ENCODE data around the gene ECE1.
"Not testable (repeated sequence)": the region's sequence is repeated elsewhere in the genome, so short reads cannot be mapped to it uniquely, and the experiment has no call there.

Gene ECE1

DNA sequence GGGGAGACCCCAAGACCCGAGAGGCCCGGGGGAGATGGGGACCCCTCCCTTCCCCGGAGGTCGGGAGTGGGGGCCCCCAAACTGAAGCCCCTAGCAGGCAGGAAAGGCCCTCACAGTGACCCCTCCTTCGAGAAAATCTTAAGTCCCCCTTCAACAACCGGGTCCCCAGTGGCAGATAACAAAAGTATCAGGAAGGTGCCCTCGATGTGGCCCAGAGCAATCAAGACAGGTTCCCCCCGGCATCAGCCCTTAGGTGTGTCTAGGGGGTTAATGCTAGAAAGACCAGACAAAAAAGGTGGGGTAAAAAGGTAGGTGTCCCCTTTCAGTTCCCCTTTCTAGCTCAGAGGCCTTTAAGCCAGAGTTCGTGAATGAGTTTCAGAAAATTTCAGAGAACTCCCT, 282 bp upstream of the ECE1 start:
- DNase-seq, result no peak

DNA sequence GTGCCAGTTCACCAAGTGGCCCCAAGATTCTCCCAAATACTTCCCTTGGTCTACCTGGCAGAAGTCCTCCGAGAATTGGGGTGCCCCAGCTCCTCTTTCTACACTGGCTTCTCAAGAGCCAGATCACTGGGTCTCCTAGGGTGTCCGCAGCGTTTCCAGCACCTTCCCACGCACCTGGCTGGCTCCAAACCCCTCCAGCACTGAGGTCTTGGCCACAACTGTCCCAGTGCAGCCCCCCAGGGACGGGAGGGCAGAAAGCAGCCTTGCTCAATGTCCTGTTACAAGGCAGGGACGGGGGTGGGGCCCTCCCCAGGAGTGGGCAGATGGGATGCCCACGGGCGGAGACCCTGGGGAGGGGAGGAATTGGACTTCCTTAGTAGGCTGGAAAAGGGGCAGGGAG, 1.1 kb downstream of the ECE1 start:
- no peak for DNase-seq

DNA sequence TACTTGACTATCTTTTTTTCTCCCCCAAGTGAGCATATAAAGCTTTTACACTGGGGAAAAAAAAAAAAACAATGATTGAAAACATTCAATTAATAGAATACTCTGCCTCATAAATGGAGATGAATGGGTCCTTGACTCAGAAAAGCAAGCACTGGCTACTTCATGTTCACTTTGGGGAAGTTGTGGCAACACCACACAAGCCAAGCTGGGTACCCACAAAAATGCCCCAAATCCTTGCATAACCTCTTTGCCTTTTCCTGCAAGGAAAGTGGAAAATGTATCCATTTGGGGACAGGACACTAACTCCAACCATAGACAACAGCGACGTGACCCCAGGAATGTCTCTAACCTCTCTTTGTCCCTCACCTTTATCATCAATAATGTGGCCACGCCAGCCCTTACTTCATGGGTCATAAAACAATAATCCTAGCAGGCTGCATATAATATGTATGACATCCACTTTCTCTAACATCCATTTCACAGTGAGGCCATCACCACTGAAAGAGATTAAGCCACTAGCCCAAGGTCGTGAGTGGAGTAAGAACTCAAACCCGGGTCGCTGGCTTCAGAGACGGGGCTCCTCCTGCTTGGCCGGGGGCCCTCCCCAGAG, 2.3 kb downstream of the ECE1 start:
- no peak for DNase-seq

DNA sequence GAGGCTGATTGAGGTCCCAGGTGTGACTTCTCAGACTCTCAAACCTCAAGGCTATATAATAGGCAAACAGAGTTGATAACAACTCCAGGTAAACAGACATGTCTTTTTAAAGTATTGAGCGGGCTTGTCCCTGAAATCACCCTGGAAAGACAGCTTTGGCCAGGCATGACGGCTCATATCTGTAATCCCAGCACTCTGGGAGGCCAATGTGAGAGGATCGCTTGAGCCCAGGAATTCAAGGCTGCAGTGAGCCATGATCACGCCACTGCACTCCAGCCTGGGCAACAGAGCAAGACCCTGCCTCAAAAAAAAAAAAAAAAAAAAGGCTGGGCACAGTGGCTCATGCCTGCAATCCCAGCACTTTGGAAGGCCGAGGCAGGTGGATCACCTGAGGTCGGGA, 4.9 kb downstream of the ECE1 start:
- DNase-seq, result not testable (repeated sequence)

DNA sequence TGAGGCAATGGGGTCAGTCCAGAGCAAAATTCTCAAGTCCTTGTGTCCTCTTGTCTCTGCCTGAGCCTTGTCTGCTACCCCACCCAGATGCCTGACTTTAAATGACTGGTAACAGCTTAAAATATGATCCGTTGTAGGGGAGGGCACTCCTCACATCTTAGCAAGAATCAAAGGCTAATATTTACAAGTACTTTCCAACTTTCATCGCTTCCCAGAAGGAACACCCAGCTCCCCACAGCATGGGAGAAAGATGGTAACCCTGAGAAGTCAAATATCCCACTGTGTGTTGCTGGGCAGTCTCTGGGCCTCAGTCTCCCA, 5.2 kb downstream of the ECE1 start:
- DNase-seq, result no peak

DNA sequence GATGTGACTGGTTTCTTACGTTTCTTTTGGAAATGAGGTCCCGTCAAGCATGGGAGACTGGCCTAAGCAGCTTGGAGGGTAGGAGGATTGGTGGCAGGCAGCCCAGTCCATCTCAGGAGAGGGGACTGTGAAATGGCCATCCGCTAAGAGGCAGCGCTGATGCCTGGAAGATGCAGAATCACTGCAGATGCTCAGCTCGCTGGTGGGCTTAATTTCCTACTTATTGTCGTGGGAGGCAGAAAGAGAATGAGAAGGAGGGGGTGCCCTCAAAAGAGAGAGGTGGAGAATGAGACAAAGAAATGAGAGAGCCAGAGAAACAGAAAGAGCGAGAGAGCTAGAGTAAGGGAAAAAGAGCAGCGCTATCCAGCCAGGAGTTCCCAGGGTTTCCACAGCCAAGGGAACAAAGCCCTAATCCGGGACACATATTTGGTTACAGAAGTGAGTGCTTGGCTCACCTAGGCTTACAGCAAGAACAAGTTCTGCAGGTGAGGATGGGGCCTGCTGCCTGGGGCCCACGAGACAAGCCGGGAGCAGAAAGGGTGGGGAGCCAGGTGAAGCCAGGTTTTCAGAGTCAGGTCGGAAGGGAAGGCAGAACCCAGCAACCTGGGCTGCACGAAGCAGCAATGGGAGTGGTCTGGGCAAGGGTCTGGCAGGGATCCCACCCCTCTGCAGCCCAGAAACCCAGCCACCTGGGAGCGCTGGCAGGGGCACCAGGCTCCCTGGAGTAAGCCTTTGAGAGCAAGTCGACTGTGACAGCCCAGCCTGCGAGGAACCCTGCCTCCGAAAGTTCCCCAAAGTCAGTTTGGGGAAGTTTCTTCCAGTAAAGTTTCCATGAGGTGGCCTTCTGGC, 5.8 kb downstream of the ECE1 start:
- no peak for DNase-seq

DNA sequence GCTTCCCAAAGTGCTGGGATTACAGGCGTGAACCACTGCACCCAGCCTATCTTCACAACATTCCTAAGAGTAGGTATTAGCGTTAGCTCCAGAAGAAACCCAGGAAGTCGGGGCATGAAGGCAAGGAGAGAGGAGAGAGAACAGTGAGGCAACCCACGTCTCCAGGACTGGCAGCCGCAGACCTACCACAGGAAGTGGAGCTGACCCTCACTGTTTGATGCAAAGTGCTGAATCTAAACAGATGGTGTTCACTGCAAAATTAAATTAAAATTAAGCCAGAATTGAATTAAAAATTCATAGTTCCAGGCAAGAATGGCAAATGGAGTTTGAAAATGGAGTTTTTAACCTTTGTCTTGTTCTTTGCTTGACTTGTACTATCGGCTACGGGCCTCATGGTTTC, 6.7 kb downstream of the ECE1 start:
- no peak for DNase-seq

DNA sequence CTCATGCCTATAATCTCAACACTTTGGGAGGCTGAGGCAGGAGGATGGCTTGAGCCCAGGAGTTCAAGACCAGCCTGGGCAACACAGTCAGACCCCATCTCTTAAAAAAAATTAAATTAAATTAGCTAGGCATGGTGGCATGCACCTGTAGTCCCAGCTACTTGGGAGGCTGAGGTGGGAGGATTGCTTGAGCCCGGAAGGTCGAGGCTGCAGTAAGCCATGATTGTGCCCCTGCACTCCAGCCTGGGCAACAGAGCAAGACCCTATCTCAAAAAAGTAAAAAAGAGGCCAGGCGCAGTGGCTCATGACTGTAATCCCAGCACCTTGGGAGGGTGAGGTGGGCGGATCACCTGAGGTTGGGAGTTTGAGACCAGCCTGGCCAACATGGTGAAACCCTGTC, 8.2 kb downstream of the ECE1 start:
- not testable (repeated sequence) for DNase-seq

DNA sequence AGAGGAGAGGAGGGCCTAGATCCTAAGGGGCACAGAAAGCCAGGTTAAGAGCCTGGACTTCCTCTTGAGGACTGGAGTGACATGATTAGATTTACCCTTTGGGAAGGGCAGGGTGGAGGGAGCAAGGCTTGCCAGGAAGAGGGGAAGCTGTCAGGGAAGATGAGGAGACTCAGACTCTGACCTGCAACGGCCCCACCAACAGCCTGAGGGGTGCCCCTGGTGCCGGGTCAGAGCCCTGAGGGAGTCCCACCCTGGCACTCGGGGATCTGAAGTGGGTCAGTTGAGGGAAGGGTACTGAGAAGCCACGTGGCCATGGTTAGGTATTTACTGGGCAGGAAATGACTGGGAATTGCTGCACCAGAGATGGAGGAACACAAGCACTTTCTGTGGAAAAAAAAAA, 9.8 kb downstream of the ECE1 start:
- no peak for DNase-seq

DNA sequence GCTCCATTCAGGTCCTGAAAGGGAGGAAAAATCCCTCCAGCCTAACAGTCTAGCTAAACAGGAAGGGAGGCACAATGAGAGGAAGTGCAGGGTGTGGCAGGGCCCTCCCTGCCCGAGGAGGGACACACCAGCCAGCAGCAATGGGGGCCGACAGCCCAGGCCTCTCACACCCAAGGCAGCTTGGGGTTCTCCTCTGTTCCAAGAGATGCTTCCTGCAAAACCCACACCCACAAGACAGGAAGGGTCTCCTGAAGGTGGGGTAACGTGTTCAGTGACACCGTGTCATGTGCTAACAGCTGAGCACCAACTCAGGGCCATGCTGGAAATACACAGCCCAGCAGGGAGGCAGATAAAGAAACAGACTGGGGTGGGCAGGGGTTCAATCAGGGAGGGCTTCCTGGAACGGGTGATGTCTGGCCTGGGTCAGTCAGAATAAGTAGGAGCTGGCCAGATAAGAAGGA, 10.2 kb downstream of the ECE1 start:
- DNase-seq, result no peak

DNA sequence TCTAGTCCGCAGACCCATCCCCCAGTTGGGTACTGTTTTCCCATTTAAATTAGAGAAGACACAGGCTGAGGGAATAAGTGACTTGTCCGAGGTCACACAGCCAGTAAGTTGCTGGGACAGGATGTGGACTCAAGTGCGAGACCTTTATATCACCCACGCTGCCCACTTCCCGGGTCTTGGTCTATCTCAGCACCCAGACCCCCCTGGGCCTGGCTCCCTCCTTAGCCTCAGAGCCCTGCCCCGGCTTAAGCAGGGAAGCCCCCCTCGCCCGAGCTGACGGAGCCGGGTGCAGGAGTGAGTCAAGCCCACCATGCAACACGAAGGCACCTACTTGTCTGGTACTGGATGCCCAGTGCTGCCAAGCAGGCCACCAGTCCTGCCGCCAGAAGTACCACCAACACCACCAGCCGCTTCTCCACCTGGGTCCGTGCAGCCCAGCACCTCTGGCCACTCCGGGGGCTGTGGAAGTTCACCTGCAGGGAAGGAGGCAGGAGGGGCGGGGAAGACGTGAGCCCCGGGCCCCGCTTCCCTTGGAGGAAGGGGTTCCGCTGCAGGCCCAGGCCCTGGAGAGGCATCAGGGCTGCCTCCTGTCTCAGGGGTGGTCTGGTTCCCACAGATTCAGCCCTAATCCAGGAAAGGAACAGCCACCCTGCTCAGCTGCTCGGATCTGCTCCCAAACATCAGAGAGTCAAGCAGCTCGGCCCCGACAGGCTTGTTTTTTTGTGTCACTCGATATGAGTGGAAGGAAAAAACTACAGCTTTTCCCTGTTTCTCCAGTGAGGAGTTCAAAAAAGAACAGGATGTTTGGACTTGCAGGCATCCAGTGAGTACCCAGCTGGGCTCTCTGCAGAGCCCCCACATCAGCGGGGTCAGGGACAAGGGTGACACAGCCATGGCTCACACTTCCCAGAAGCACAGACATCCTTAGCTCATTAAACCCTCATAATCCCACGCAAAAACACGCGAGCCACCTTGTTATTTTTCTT, 11.1 kb downstream of the ECE1 start:
- DNase-seq, result no peak

DNA sequence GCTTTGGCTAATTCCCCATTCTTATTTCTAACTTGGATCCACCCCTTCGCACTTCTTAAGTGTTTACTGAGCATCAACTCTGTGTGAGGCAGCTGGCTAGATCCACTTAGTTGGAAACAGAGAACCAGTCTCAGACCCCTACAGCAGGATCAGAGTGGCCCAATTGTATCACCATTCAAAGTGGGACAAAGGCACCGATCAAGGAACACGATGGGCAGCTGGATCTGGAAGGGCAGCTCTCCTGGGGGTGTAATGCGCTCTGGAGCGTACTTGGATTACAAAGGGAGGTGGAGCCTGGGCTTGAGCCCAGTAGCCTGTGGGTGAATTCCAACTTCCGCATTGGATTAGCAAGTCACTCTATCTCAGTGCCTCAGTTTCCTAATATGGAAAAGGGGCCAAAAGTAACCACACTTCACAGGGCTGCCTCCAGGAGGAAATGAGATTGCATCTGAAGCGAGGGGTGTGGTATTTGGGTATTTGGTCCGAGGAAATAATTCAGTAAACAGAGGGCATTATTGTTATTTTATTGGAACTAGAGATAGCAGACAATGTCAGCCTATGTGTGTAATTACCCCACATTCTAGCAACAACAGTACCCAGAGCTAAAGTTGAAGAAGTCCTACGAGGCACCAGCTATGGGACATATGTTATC, 11.9 kb downstream of the ECE1 start:
- no peak for DNase-seq

DNA sequence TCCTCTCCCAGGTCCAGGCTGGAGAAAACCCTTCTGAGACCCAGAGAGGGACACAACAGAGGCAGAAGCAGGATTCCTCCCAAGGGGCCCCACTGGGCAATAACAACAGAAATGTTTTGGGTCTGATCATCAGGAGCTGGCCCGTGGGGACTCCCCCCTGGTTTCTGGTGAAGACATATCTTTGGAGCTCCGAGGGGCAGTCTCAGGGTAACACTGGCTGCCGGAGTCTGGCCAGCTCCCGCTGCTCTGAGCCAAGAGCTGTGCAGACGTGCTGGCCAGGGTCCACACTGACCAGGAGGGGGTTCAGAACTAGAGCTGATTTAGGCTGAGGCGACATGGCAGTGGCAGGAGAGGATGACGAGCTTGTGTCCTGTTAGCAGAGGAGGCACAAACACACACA, 13.1 kb downstream of the ECE1 start:
- DNase-seq, result no peak

DNA sequence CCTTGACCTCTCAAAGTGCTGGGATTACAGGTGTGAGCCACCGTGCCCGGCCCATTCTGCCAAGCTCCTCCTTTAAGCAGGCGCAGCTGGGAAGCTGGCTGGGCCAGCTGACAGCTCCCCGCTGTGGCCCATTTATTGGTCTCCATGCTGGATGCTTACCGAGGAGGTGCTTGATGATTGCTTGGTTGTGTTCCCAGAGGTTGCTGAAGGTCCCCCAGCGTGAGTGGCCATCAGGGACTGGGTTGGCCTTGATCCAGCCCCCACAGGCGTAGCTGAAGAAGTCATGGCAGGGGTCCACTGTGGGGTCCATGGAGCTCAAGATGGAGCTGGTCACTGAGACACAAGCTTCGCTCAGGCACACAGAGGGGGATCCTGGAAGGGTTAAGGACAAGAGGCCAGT, 17.7 kb downstream of the ECE1 start:
- DNase-seq, result no peak

DNA sequence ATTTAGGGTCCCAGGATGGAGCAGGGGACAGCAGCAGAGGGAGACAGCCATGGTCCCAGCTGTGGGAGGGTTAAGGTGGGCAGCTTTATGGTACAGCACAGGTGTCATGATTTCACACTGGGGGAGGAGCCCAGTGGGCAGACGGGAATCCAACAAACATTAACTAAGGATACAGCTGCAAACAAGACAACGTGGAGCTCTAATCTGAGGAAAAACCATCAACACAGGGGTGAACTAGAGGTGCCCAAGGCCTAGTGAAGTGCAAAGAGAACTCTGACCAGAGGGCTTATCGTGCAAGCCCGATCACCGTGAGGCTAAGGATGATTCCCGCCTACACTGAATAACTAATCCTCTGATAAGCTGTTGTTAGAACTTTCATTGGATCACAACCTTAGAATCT, 18.7 kb downstream of the ECE1 start:
- no peak for DNase-seq

DNA sequence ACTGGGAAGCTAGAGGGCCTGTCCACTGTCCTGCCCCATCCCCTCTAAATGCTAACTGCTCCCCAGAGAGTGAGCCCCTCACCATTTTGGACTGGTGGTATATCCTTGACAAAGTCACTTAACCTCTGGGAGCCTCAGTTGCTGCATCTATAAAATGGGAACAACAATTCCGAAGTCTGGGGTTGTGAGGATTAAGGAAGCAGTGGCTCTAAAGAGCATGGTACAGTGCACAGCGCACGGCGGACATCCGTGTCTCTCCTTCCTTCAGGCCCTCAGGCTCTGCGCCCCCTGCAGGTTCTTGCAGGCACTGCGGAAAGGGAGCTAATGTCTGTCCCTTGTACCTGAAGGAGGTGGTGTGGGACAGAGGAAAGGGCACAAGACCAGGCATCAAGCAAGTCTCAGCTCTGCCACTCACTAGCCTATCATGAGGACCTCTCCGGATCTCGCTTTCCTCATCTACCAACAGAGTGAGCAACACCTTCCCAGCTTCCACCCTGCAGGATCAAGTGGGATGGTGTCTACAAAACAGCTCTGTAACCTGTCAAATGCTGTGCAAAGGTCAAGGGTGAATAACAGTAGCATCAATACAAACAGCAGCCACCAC, 20.1 kb downstream of the ECE1 start:
- peak; percentile 71 for DNase-seq

DNA sequence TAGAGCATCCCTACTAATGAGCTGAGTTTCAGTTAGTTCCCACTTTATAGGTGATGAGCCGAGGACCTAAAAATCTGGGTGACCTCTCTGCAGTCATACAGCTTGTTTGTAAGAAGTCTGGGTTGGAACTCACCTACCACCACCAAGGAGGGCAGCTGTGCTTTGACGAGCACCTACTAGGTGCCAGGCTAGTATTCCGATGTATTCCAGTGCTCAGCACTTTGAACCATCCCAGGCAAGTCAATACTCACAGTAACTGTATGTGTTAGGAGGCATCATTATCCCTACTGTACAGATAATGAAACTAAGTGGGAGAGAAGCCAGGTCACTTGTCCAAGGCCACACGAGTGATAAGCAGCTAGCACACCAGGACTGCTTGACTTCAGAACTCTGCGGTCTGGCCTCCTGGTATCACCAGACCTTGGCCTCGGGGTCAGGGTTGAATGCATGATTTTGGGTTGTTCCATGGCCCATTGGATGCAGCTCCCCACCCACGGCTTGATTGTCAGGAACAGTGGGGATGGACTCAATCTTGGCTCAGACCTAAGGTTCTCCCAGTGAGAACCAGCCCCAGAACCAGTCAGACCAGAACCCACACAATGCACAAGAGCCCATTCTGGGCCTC, 20.7 kb downstream of the ECE1 start:
- DNase-seq, result no peak

DNA sequence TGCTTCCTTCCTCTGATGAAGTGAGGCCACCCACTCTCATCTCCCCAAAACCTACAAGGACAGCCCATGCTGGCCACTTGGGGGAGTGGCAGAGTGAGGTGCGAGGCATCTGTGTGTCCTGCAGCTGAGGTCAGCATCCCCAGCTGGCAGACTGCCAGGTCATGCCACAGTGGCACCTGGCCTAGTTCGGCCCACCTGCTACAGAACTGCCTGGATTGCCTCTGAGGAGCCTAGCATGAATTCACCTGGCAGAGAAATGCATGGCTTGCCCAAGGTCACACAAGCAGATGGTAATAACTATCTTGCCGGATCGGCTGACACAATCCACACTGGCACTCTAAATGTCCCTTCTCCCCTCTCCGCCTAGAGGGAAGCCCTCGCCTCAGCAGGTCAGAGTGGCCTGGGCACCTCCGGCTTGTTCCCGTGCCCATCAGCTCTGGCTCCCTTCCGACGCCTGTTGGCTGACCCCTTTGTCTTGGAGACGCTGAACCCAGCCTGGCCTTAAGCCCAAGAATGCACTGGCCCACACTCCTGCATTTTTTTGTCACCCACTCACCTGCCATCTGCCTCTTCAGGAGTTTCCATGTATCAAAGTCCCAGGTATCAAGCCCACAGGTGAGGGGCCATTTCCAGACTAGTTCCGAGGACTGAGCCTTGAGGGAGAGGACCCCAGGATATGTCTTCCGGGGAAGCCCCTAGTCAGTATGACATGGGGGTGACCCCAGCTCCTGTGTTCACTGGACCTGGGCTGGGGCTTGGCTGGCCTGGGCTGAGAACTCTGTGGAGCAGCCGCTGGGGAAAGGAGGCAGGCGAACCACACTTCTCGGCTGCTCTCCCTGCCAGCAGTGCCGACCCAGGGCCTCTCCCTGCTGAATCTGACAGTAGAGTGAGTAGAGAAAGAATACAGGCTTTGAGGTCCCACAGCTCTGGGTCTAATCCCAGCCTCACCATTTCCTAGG, 21.7 kb downstream of the ECE1 start:
- no peak for DNase-seq

DNA sequence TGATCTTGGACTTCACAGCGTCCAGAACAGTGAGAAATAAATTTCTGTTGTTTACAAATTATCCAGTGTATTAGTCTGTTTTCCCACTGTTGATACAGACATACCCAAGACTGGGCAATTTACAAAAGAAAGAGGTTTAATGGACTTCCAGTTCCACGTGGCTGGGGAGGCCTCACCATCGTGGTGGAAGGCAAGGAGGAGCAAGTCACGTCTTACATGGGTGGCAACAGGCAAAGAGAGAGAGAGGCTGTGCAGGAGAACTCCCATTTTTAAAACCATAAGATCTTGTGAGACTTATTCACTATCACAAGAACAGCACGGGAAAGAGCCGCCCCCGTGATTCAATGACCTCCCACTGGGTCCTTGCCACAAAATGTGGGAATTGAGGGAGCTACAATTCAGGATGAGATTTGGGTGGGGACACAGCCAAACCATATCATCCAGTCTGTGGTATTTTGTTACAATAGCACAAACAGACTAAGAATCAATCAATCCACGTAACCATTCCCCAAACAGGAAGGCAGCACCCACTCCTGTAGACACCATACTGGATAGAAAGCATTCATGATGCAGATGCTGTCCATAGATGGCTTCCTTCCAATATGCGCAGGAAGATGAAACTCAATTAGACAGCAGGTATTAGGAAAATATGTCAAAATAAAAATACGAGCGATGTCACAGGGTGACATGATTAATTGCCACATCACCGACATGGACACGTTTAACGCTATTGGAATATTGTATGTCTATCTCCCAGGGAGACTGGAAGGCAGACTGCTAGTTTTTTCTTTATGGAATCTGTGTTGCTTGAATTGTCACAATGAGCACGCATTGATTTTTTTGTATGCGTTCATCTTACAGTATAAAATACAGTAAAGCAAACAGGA, 22.8 kb downstream of the ECE1 start:
- no peak for DNase-seq

Measured in 8988T (cell line).